HG02870 (cell line): ENCODE measurements around the gene ZNF837.

Experiments
- ATAC-seq: cut with Tn5 transposase; IDR thresholded peaks from one replicate; pipeline ENCODE4 v1.9.1; 2021; ENCODE audit warnings: mild to moderate bottlenecking, moderate library complexity; ENCODE audit not compliant: unreplicated experiment

ZNF837 gene

GRCh38 chr19:58351990-58352755, 28.7 kb downstream of the ZNF837 start:
- ATAC-seq: no peak

- no peak for ATAC-seq
Observed at GRCh38 chr19:58351558-58351878, 29.3 kb downstream of the ZNF837 start.

- ATAC-seq: no peak
Observed at GRCh38 chr19:58350871-58351557, 29.8 kb downstream of the ZNF837 start.

- ATAC-seq: no peak
Observed at GRCh38 chr19:58350001-58350861, 30.6 kb downstream of the ZNF837 start.

- ATAC-seq: no peak
Observed at GRCh38 chr19:58349590-58349989, 31.2 kb downstream of the ZNF837 start.

- ATAC-seq: peak; percentile 9
Observed at GRCh38 chr19:58348080-58348479, 32.8 kb downstream of the ZNF837 start.

GRCh38 chr19:58346961-58347929, 33.6 kb downstream of the ZNF837 start:
- ATAC-seq: peak; percentile 82

GRCh38 chr19:58345558-58345957, 35.3 kb downstream of the ZNF837 start:
- ATAC-seq: no peak

GRCh38 chr19:58338825-58339558, 41.8 kb downstream of the ZNF837 start:
- ATAC-seq: no peak

- no peak for ATAC-seq
Observed at GRCh38 chr19:58338336-58338735, 42.5 kb downstream of the ZNF837 start.

GRCh38 chr19:58336820-58337219, 44.0 kb downstream of the ZNF837 start:
- no peak for ATAC-seq

- ATAC-seq: no peak
Observed at GRCh38 chr19:58336216-58336615, 44.6 kb downstream of the ZNF837 start.

- no peak for ATAC-seq
Observed at GRCh38 chr19:58335630-58336029, 45.2 kb downstream of the ZNF837 start.

GRCh38 chr19:58334691-58335249, 46.1 kb downstream of the ZNF837 start:
- no peak for ATAC-seq

- no peak for ATAC-seq
Observed at GRCh38 chr19:58332697-58333096, 48.1 kb downstream of the ZNF837 start.

- no peak for ATAC-seq
Observed at GRCh38 chr19:58330458-58330857, 50.4 kb downstream of the ZNF837 start.

- ATAC-seq: no peak
Observed at GRCh38 chr19:58328999-58329398, 51.8 kb downstream of the ZNF837 start.

GRCh38 chr19:58326914-58327726, 53.7 kb downstream of the ZNF837 start, which contains the start of gene ZSCAN22:
ZSCAN22 (plus strand) TSS chr19:58326994; CDS start chr19:58334803, 7,809 bp downstream.
- peak; percentile 89 for ATAC-seq
